ENCODE measurements around the gene HDAC9. TPM values are rescaled to one million over a fixed set of nuclear protein-coding genes. Genes with fewer than 3 reads are reported as not detected.

HDAC9 gene
- total RNA-seq, 2 experiments from 2014 or later: 0.55 to 0.65 TPM

DNA sequence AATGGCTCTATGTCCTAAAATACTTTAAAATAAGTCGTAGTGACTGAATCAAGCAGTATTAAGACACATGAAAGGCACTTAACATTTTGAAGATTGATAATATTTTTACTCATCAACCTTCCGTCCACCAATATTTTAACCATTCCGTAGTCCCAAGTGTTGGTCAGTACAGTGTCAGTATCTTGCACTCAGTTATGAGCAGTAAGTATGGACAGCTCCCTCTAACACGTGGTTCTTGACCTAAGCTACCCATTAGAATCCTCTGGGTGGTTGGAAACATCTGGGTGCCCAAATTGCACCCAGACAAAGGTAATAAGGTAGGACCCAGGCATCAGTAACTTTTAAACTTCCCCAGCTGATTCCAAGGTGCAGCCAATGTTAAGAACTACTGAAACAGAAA is 260.2 kb downstream of the HDAC9 start:
- Mint-ChIP-seq H3K27ac (no peak overlapping the region), H3K4me1 (no peaks in the 10 kb centered on the region), H3K4me3 (no peak overlapping the region), H3K27me3 (no peaks in the 10 kb centered on the region), H3K9me3 (peaks cover 2% of the 10 kb centered on the region), H3K36me3 (ENCODE audit: low read depth) (no peaks in the 10 kb centered on the region)
- POLR2A ChIA-PET: no interaction called here
- no peak for DNase-seq
- CTCF ChIA-PET: no interaction called here

DNA sequence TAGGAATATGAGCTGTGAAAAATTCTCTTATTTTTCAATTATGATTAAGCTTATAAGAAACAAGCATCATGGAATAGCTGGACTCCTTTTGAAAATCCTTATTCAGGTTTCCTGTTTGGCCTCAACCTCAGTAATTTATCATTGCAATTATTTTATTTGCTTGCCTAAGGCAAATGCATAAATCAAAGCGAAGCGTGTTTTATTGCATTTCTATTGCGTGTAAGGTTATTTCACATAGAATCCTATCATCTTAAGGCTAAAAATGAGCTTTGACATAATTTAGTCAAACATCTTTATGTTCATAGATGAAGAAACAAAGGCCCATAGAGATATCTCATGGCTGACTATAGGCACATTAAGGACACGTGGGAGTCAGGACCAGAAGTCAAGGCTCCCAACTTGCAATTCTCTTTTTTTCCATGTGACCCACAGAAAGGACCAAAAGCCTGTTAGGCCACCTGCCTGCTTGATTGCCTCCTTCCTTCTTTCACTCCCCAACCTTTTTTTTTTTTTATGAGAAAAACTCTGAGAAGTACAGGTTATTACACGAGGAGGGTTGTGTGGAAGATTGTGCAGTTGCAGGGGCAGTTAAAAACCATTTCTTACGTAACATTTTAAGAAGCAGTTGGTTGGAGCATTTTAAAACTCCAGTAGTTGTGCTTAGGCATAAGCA is 261.0 kb downstream of the HDAC9 start:
- ChIA-PET POLR2A (no interaction called here), CTCF (no interaction called here)
- no peak for DNase-seq
- no peaks in the 10 kb centered on the region for H3K36me3 Mint-ChIP-seq (ENCODE audit: low read depth)
- no peaks in the 10 kb centered on the region for H3K27me3 Mint-ChIP-seq
- H3K27ac Mint-ChIP-seq: no peak overlapping the region
- H3K4me3 Mint-ChIP-seq: no peak overlapping the region
- H3K9me3 Mint-ChIP-seq: peaks cover 2% of the 10 kb centered on the region
- H3K4me1 Mint-ChIP-seq: no peaks in the 10 kb centered on the region

DNA sequence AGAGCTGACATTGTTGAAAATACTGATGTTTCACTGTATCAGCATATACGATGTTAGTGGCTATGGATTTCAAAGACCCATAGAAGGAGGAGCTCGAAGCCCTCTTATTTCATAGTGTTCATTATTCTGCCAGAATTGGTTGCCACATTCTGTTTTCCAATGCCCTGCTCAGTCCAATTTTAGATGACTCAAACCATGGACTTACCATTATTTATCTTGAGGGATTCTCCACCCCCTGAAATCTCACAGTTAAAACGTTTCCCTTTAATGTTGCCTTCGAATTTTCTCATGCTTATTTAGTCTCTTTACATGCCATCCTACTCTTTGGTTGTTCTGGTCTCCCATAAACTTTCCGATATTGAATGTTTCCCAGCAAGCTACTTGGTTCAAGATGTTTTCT is 264.5 kb downstream of the HDAC9 start:
- CTCF ChIA-PET: no interaction called here
- H3K36me3 Mint-ChIP-seq (ENCODE audit: low read depth): no peaks in the 10 kb centered on the region

GRCh38 chr7:18760631-18761445 is 265.3 kb downstream of the HDAC9 start:
- Mint-ChIP-seq H3K27me3 (no peaks in the 10 kb centered on the region), H3K27ac (no peak overlapping the region), H3K4me1 (no peaks in the 10 kb centered on the region), H3K9me3 (peaks cover 2% of the 10 kb centered on the region), H3K36me3 (ENCODE audit: low read depth) (no peaks in the 10 kb centered on the region), H3K4me3 (no peak overlapping the region)
- ChIA-PET CTCF (no interaction called here), POLR2A (no interaction called here)
- DNase-seq: no peak

More for the DNA sequence above, 264.5 kb downstream of the HDAC9 start:
- Mint-ChIP-seq H3K4me1 (no peaks in the 10 kb centered on the region), H3K27me3 (no peaks in the 10 kb centered on the region), H3K27ac (no peak overlapping the region), H3K9me3 (peaks cover 2% of the 10 kb centered on the region), H3K4me3 (no peak overlapping the region)
- no peak for DNase-seq
- POLR2A ChIA-PET: no interaction called here

- no peaks in the 10 kb centered on the region for H3K27me3 Mint-ChIP-seq
- ChIA-PET CTCF (no interaction called here), POLR2A (no interaction called here)
- DNase-seq: no peak
- no peak overlapping the region for H3K4me3 Mint-ChIP-seq
- H3K27ac Mint-ChIP-seq: no peak overlapping the region
- H3K9me3 Mint-ChIP-seq: no peaks in the 10 kb centered on the region
- no peaks in the 10 kb centered on the region for H3K4me1 Mint-ChIP-seq
- no peaks in the 10 kb centered on the region for H3K36me3 Mint-ChIP-seq (ENCODE audit: low read depth)
Observed at GRCh38 chr7:18762189-18762588, 266.6 kb downstream of the HDAC9 start.

DNA sequence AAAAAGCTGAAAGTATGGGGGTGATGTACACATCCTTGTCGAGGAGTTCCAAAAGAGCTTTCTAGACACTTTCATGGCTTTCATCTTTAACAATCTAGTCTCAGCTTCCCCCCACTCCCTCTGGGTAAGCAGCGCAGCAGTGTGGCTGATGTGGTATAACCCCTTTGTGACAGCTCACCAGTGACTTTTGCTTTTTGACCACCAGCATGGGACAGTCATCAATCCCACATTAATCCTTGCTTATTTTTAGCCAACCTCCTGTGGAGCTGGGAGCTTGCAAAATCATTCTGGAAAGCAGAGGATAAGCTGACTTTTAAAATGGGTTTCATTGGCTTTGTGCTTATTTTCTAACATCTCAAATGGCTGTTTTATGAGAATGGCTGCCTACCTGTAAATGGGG is 272.7 kb downstream of the HDAC9 start:
- DNase-seq: no peak
- H3K27me3 Mint-ChIP-seq: no peaks in the 10 kb centered on the region
- peaks cover 2% of the 10 kb centered on the region for H3K9me3 Mint-ChIP-seq
- POLR2A ChIA-PET: no interaction called here
- no peak overlapping the region for H3K4me3 Mint-ChIP-seq
- H3K27ac Mint-ChIP-seq: no peak overlapping the region
- no peaks in the 10 kb centered on the region for H3K36me3 Mint-ChIP-seq (ENCODE audit: low read depth)
- no peaks in the 10 kb centered on the region for H3K4me1 Mint-ChIP-seq
- CTCF ChIA-PET: no interaction called here

- DNase-seq: no peak
- Mint-ChIP-seq H3K27ac (no peak overlapping the region), H3K36me3 (ENCODE audit: low read depth) (no peaks in the 10 kb centered on the region), H3K27me3 (no peaks in the 10 kb centered on the region), H3K4me1 (no peaks in the 10 kb centered on the region), H3K4me3 (no peak overlapping the region), H3K9me3 (peaks cover 4% of the 10 kb centered on the region)
- POLR2A ChIA-PET: no interaction called here
- CTCF ChIA-PET: no interaction called here
Observed at GRCh38 chr7:18770154-18770811, 274.7 kb downstream of the HDAC9 start.

DNA sequence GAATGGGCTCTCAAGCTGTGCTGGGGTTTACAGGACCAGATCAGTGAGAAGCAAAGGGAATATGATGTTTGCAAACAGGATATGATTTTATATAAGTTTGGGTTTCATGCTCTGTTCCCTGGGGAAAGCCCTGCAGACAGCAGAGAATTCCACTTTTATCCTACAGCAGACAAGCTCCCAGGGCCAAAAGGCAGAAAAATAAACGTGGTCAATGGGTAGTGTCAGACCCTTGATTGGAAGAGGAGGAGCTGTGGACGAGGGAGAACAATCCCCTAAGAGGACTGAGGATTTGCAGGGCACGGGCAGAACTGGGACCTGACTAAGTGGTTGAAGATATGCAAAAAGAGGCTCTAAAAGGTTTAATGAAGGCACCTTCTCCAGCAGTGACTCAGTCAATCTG is 275.3 kb downstream of the HDAC9 start:
- H3K4me3 Mint-ChIP-seq: no peak overlapping the region
- no peak for DNase-seq
- H3K9me3 Mint-ChIP-seq: peaks cover 4% of the 10 kb centered on the region
- no peak overlapping the region for H3K27ac Mint-ChIP-seq
- POLR2A ChIA-PET: no interaction called here
- H3K36me3 Mint-ChIP-seq (ENCODE audit: low read depth): no peaks in the 10 kb centered on the region
- H3K4me1 Mint-ChIP-seq: no peaks in the 10 kb centered on the region
- no peaks in the 10 kb centered on the region for H3K27me3 Mint-ChIP-seq
- CTCF ChIA-PET: no interaction called here

- H3K36me3 Mint-ChIP-seq (ENCODE audit: low read depth): no peaks in the 10 kb centered on the region
- H3K27me3 Mint-ChIP-seq: no peaks in the 10 kb centered on the region
Observed at GRCh38 chr7:18771834-18772566, 276.5 kb downstream of the HDAC9 start.

DNA sequence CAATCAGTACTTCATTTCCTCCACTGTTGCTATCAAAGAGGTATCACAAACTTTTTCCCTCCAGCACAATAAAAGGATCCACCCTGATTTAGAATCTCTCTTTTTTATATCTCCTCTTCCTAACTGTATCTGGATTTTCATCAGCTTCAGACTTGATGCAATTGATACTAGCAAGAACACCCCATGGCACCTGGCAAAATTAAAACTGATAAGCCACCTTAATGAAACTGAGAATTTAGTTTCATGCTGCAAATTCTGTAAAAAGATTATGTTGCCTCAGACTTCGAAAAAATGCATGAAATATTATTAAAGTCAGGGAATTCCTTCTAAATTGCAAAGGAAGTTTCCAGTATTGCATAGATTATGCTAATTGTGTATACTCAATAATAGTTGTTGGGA is 277.0 kb downstream of the HDAC9 start:
- Mint-ChIP-seq H3K9me3 (peaks cover 4% of the 10 kb centered on the region), H3K27ac (no peak overlapping the region), H3K4me1 (no peaks in the 10 kb centered on the region), H3K4me3 (no peak overlapping the region), H3K27me3 (no peaks in the 10 kb centered on the region), H3K36me3 (ENCODE audit: low read depth) (no peaks in the 10 kb centered on the region)
- no peak for DNase-seq
- POLR2A ChIA-PET: no interaction called here
- CTCF ChIA-PET: no interaction called here

More at GRCh38 chr7:18771834-18772566, 276.5 kb downstream of the HDAC9 start:
- H3K27ac Mint-ChIP-seq: no peak overlapping the region
- peaks cover 4% of the 10 kb centered on the region for H3K9me3 Mint-ChIP-seq
- ChIA-PET POLR2A (no interaction called here), CTCF (no interaction called here)
- H3K4me1 Mint-ChIP-seq: no peaks in the 10 kb centered on the region
- no peak for DNase-seq
- H3K4me3 Mint-ChIP-seq: no peak overlapping the region

DNA sequence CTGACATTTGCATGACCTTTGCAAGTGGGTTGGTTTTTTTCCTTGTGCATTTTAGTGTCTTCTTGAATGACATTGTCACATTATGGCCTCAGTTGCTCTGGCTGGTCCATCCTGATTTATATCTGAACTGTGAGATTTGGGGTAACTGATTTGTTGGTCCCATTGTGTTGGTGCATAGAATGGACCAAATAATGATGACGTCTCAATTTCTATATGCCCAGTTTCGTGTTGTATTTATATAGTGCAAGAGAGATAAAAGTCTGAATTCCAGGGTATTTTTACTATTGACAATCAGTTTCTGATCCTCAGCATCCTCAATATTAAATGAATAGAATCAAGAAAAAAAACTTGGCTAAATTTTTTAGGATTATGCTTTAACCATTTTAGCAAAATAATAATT is 281.8 kb downstream of the HDAC9 start:
- no peak overlapping the region for H3K4me3 Mint-ChIP-seq
- H3K36me3 Mint-ChIP-seq (ENCODE audit: low read depth): no peaks in the 10 kb centered on the region

GRCh38 chr7:18778594-18778993 is 283.0 kb downstream of the HDAC9 start:
- ChIA-PET CTCF (no interaction called here), POLR2A (no interaction called here)
- H3K9me3 Mint-ChIP-seq: peaks cover 5% of the 10 kb centered on the region
- H3K36me3 Mint-ChIP-seq (ENCODE audit: low read depth): no peaks in the 10 kb centered on the region
- no peak for DNase-seq
- no peak overlapping the region for H3K4me3 Mint-ChIP-seq
- no peaks in the 10 kb centered on the region for H3K27me3 Mint-ChIP-seq
- no peak overlapping the region for H3K27ac Mint-ChIP-seq
- H3K4me1 Mint-ChIP-seq: no peaks in the 10 kb centered on the region

More for the DNA sequence above, 281.8 kb downstream of the HDAC9 start:
- DNase-seq: no peak
- Mint-ChIP-seq H3K27me3 (no peaks in the 10 kb centered on the region), H3K4me1 (no peaks in the 10 kb centered on the region), H3K9me3 (peaks cover 5% of the 10 kb centered on the region), H3K27ac (no peak overlapping the region)
- ChIA-PET POLR2A (no interaction called here), CTCF (no interaction called here)

- Mint-ChIP-seq H3K36me3 (ENCODE audit: low read depth) (no peaks in the 10 kb centered on the region), H3K27me3 (no peaks in the 10 kb centered on the region), H3K9me3 (peaks cover 3% of the 10 kb centered on the region), H3K4me3 (no peak overlapping the region), H3K4me1 (no peaks in the 10 kb centered on the region), H3K27ac (no peak overlapping the region)
- POLR2A ChIA-PET: no interaction called here
- DNase-seq: no peak
- CTCF ChIA-PET: no interaction called here
Observed at GRCh38 chr7:18780266-18780665, 284.7 kb downstream of the HDAC9 start.
